ENCODE results near the gene WIPF3. TPM values are rescaled to one million over a fixed set of nuclear protein-coding genes. Genes with fewer than 3 reads are reported as not detected.

WIPF3 gene
- total RNA-seq, 1 donor from 2014 or later = 7.3 TPM

DNA sequence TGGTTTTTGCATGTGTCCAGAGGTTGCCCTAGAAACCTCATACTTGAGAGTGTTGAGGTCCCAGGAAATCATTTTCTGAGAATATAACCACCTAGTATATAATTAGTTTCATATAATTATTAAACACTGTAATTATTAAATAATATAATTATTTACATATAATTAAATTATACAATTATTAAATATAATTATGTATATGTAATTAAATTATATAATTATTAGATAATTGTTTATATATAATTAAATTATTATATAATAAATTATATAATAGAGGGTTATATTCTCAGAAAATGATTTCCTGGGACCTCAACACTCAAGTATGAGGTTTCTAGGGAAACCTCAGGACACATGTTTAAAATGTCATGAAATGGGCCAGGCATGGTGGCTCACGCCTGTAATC lies 155.7 kb downstream of the WIPF3 start:
- Mint-ChIP-seq H3K27me3 (ENCODE audit: low read depth) (no peaks in the 10 kb centered on the region), H3K27ac (no peak overlapping the region), H3K36me3 (peaks cover 43% of the 10 kb centered on the region), H3K4me3 (no peak overlapping the region), H3K9me3 (peaks cover 3% of the 10 kb centered on the region), H3K4me1 (no peaks in the 10 kb centered on the region)
- TF ChIP-seq, protein P1, sequence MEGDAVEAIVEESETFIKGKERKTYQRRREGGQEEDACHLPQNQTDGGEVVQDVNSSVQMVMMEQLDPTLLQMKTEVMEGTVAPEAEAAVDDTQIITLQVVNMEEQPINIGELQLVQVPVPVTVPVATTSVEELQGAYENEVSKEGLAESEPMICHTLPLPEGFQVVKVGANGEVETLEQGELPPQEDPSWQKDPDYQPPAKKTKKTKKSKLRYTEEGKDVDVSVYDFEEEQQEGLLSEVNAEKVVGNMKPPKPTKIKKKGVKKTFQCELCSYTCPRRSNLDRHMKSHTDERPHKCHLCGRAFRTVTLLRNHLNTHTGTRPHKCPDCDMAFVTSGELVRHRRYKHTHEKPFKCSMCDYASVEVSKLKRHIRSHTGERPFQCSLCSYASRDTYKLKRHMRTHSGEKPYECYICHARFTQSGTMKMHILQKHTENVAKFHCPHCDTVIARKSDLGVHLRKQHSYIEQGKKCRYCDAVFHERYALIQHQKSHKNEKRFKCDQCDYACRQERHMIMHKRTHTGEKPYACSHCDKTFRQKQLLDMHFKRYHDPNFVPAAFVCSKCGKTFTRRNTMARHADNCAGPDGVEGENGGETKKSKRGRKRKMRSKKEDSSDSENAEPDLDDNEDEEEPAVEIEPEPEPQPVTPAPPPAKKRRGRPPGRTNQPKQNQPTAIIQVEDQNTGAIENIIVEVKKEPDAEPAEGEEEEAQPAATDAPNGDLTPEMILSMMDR (IDR thresholded peaks at IDR 0.05; ENCODE audit: unreplicated experiment) = no peak
- DNase-seq (ENCODE audit: low spot score in 2 of 2, unreplicated experiment in 2 of 2) = no peak

DNA sequence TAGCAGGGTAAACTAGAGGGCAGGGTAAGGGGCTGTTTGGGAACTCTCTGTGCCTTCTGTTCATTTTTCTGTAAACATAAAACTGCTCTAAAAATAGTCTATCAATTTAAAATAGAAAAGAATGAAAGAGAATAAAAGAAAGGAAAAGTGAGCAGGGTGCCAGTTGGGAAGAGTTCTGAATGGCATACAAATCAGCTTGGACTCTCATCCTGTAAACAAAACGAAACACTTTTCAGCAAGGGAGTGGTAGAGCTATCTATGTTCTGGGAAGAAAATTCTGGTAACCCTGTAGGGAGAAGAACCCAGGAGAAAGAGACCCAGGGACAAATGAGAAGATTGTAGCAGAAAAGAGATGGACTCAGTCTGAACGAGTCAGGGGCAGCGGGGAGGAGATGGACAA lies 158.7 kb downstream of the WIPF3 start:
- DNase-seq (ENCODE audit: low spot score in 2 of 2, unreplicated experiment in 2 of 2) = no peak
- Mint-ChIP-seq H3K4me1 (peaks cover 11% of the 10 kb centered on the region), H3K27ac (no peak overlapping the region), H3K4me3 (no peak overlapping the region), H3K27me3 (ENCODE audit: low read depth) (no peaks in the 10 kb centered on the region), H3K36me3 (peaks cover 44% of the 10 kb centered on the region), H3K9me3 (peaks cover 10% of the 10 kb centered on the region)
- TF ChIP-seq, protein P1 (IDR thresholded peaks at IDR 0.05; ENCODE audit: unreplicated experiment) = no peak

Other genes with a start within 250 kb of the WIPF3 start
- 4.9 to 7.2 TPM (median 6.6 TPM) in 3 replicates for gene PRR15, start 242.7 kb upstream of the WIPF3 start, total RNA-seq
- 81.3 to 86.4 TPM (median 85.0 TPM) in 3 replicates for gene SCRN1, start 183.3 kb downstream of the WIPF3 start, total RNA-seq
- 42.4 to 48.0 TPM (median 45.5 TPM) in 3 replicates for gene FKBP14, start 220.2 kb downstream of the WIPF3 start, total RNA-seq
- gene PLEKHA8, start 221.9 kb downstream of the WIPF3 start, total RNA-seq = 39.8 to 43.5 TPM (median 40.3 TPM) in 3 replicates

Data from mesothelial cell of epicardium (in vitro differentiated cells).